ENCODE measurements around the gene WDR64. TPM values are rescaled to one million over a fixed set of nuclear protein-coding genes. Genes with fewer than 3 reads are reported as not detected.

Gene WDR64
- total RNA-seq, 1 experiment from 2014 or later: not detected

- POLR2A ChIA-PET (ENCODE audit: unreplicated experiment): no interaction called here
- Histone ChIP-seq H4K20me1 (ENCODE audit: low read length) (no peaks in the 10 kb centered on the region), H3K27me3 (ENCODE audit: low read length) (no peaks in the 10 kb centered on the region), H3K9ac (ENCODE audit: low read length) (no peak overlapping the region), H3K4me1 (ENCODE audit: insufficient read depth, low read length) (0 out of 2 replicates have a peak, but pooled peaks cover under 1% of the 10 kb centered on the region), H3K79me2 (ENCODE audit: low read length) (no peaks in the 10 kb centered on the region), H3K27ac (ENCODE audit: low read length) (no peak overlapping the region), H2AFZ (ENCODE audit: low read length) (no peak overlapping the region), H3K4me3 (ENCODE audit: low read length) (no peak overlapping the region), H3K9me3 (ENCODE audit: low read length) (no peaks in the 10 kb centered on the region), H3K9me2 (replicated peaks; ENCODE audit: low read length) (no peaks in the 10 kb centered on the region), H3K4me2 (ENCODE audit: low read length) (no peak overlapping the region), H3K36me3 (ENCODE audit: low read depth, low read length) (no peaks in the 10 kb centered on the region), H3F3A (ENCODE audit: low read length, unreplicated experiment) (no peaks in the 10 kb centered on the region)
- BruUV-seq (replicated peaks): no TSS peak
- no peak for DNase-seq
- intact Hi-C loops (cut with micrococcal nuclease): no loop called here
- TF ChIP-seq EZH2phosphoT487 (IDR thresholded peaks at IDR 0.05; ENCODE audit: borderline replicate concordance, low read length): no peak
- no peak for TF ChIP-seq CTCF (conservative IDR thresholded peaks at IDR 0.05; ENCODE audit: low read depth, low read length)
- TF ChIP-seq EZH2 (IDR thresholded peaks at IDR 0.05; ENCODE audit: low read length, unreplicated experiment): no peak
- ATAC-seq: no peak
- CTCF ChIA-PET: no interaction called here
These were observed 135.6 kb downstream of the WDR64 start for GRCh38 chr1:241787691-241788090.

GRCh38 chr1:241789061-241789460 is 137.0 kb downstream of the WDR64 start:
- DNase-seq (no peak), ATAC-seq (peak; percentile 67)
- Histone ChIP-seq H3K9me2 (replicated peaks; ENCODE audit: low read length) (no peaks in the 10 kb centered on the region), H3F3A (ENCODE audit: low read length, unreplicated experiment) (no peaks in the 10 kb centered on the region), H3K4me2 (ENCODE audit: low read length) (no peak overlapping the region), H3K9me3 (ENCODE audit: low read length) (no peaks in the 10 kb centered on the region), H3K9ac (ENCODE audit: low read length) (no peak overlapping the region), H3K79me2 (ENCODE audit: low read length) (no peaks in the 10 kb centered on the region), H3K36me3 (ENCODE audit: low read depth, low read length) (no peaks in the 10 kb centered on the region), H3K4me3 (ENCODE audit: low read length) (no peak overlapping the region), H3K27ac (ENCODE audit: low read length) (no peak overlapping the region), H3K27me3 (ENCODE audit: low read length) (no peaks in the 10 kb centered on the region), H4K20me1 (ENCODE audit: low read length) (no peaks in the 10 kb centered on the region), H2AFZ (ENCODE audit: low read length) (no peak overlapping the region), H3K4me1 (ENCODE audit: insufficient read depth, low read length) (no peaks in the 10 kb centered on the region)
- CTCF ChIA-PET: interaction anchor here (0.8 kb wide), 1 partner anchor 178 kb away, joined by 3 read pairs; no protein-coding TSS in a partner anchor
- POLR2A ChIA-PET (ENCODE audit: unreplicated experiment): no interaction called here
- intact Hi-C loops (cut with micrococcal nuclease): no loop called here
- no TSS peak for BruUV-seq (replicated peaks)
- TF ChIP-seq EZH2 (IDR thresholded peaks at IDR 0.05; ENCODE audit: low read length, unreplicated experiment) (no peak), EZH2phosphoT487 (IDR thresholded peaks at IDR 0.05; ENCODE audit: borderline replicate concordance, low read length) (no peak), CTCF (conservative IDR thresholded peaks at IDR 0.05; ENCODE audit: low read depth, low read length) (no peak)

- no TSS peak for BruUV-seq (replicated peaks)
- H3K4me2 ChIP-seq (ENCODE audit: low read length): no peak overlapping the region
- H3K4me3 ChIP-seq (ENCODE audit: low read length): no peak overlapping the region
- no peak overlapping the region for H3K9ac ChIP-seq (ENCODE audit: low read length)
- H3F3A ChIP-seq (ENCODE audit: low read length, unreplicated experiment): no peaks in the 10 kb centered on the region
- H3K79me2 ChIP-seq (ENCODE audit: low read length): no peaks in the 10 kb centered on the region
- DNase-seq (no peak), ATAC-seq (no peak)
- H4K20me1 ChIP-seq (ENCODE audit: low read length): no peaks in the 10 kb centered on the region
- H3K27me3 ChIP-seq (ENCODE audit: low read length): no peaks in the 10 kb centered on the region
- TF ChIP-seq CTCF (conservative IDR thresholded peaks at IDR 0.05; ENCODE audit: low read depth, low read length) (no peak), EZH2 (IDR thresholded peaks at IDR 0.05; ENCODE audit: low read length, unreplicated experiment) (no peak)
- no peak overlapping the region for H2AFZ ChIP-seq (ENCODE audit: low read length)
- intact Hi-C loops (cut with micrococcal nuclease): no loop called here
- H3K4me1 ChIP-seq (ENCODE audit: insufficient read depth, low read length): peaks cover 11% of the 10 kb centered on the region
- ChIA-PET POLR2A (ENCODE audit: unreplicated experiment) (no interaction called here), CTCF (interaction anchor here (0.6 kb wide), 1 partner anchor 210 kb away, joined by 6 read pairs; no protein-coding TSS in a partner anchor)
- no peaks in the 10 kb centered on the region for H3K9me2 ChIP-seq (replicated peaks; ENCODE audit: low read length)
- no peak overlapping the region for H3K27ac ChIP-seq (ENCODE audit: low read length)
- no peaks in the 10 kb centered on the region for H3K36me3 ChIP-seq (ENCODE audit: low read depth, low read length)
- H3K9me3 ChIP-seq (ENCODE audit: low read length): no peaks in the 10 kb centered on the region
These were observed 147.3 kb downstream of the WDR64 start for GRCh38 chr1:241799416-241799815.
